8988T (cell line): ENCODE measurements around the gene MGRN1.
A peak's percentile ranks its signal among the peaks of the same experiment; 100 is the strongest.

ENCODE experiments used
- DNase-seq: peaks from one replicate; pipeline ENCODE4 v3.0.0; 2011

The MGRN1 gene

DNA sequence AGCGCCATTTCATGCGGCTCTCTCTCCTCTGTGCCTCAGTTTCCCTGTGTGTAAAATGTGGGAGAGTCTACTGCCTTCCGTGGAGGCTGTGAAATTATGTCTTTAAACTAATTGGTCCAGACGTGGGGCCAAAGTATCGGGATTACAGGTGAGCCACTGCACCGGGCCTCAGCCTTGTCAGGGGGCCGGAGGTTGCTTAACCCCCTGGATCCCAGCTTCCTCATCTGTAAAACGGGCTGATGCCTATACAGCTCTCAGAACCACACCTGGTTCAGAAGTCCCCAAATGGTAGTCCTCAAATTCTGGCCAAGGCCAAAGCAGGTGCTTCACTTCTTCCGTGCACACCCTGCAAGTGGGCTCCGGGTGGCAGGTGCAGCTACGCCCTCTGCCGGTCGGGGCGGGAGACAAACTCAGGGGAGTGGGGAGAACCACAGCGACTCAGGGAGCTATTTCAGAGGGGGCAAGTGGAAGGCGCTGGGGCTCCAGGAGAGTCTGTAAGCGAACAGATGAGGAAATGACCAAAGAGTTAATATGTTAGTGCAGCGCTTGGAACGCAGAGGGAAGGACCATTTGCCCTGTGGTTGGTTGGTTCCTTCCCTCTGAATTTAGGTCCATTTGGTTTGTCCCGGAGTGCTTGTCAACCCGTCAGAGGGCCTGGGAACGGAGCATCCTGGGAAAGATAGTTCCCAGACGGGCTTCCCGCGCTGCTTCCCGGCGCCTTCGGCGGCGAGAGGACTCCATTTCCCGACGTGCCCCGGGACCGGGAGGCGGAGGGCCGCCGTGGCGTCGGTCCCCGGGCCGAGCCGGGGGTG, at the start of gene MGRN1:
Gene MGRN1, plus strand, starts transcription at position 812 of the 812 bp plus-strand sequence. CDS start 135 bp downstream, outside the sequence.
- peak; percentile 78 for DNase-seq

- no peak for DNase-seq
Measured at GRCh38 chr16:4574919-4575705, 49.5 kb upstream of the MGRN1 start.

DNA sequence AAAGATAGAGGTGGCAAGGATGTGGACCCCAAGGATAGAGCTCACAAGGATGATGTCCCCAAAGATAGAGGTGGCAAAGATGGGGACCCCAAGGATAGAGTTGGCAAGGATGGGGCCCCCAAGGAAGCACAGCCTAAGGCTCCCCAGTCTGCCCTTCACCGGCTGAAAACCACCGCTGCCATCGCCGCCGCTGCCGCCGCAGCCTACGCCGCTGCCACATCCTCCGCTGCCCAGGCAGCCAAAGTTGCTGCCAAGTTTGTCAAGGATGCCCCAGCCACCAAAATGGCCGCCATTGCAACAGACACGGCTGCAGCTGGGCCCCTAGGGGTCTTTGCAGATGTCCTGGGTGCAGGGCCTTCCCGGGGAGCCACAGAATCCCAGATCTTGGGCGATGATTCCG, 48.6 kb upstream of the MGRN1 start:
- DNase-seq, result no peak

- no peak for DNase-seq
Measured at GRCh38 chr16:4578961-4579530, 45.6 kb upstream of the MGRN1 start.

DNA sequence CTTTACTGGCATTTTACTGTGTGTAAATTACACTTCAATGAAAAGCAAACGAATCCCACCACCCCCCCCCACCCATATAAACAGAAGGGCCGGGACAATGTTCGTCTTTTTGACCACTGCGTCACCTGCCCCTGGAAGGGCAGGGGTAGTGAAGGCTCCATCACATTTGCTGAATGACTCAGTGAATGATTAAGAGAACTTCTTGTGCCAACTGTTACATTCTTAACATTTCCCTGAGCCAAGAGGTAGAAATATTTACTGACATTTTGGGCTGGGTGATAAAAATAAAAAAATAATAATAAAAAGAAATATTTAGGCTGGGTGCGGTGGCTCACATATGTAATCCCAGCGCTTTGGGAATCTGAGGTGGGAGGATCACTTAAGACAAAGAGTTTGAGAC, 44.4 kb upstream of the MGRN1 start:
- DNase-seq, result no peak

DNA sequence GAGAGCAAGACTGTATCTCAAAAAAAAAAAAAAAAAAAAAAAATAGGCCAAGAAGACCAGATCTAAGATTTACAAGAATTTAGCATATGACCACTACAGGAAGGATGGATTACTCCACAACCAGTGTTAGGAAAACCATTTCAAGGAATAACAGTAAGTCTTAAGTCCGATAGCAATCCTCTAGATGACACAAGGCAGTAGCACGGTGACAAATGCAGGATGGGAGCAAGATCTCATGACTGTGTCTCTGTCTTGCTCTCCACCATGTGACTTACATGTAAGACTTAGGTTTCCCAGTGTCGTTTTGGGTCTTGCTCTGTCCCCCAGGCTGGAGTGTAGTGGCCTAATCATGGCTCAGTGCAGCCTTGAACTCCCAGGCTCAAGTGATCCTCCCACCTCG, 40.7 kb upstream of the MGRN1 start:
- no peak for DNase-seq

GRCh38 chr16:4586291-4586690, 38.3 kb upstream of the MGRN1 start:
- DNase-seq, result no peak

DNA sequence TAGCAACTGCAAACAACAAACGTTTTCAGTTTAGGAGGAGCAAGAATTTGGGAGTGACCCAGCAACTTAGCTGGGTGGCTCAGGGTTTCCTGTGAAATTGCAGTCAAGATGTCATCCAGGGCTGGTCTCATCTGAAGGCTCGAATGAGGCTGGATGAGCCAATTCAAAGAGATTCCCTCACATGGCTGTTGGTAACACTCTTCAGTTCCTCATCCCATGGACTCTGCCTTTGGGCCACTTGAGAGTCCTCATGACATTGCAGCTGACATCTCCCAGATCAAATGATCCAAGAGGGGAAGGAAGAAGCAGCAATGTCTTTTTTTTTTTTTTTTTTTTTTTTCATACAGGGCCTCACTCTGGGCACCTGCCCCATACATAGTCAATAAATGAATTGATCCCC, 36.2 kb upstream of the MGRN1 start:
- DNase-seq, result no peak

GRCh38 chr16:4588961-4589360, 35.7 kb upstream of the MGRN1 start:
- no peak for DNase-seq

DNA sequence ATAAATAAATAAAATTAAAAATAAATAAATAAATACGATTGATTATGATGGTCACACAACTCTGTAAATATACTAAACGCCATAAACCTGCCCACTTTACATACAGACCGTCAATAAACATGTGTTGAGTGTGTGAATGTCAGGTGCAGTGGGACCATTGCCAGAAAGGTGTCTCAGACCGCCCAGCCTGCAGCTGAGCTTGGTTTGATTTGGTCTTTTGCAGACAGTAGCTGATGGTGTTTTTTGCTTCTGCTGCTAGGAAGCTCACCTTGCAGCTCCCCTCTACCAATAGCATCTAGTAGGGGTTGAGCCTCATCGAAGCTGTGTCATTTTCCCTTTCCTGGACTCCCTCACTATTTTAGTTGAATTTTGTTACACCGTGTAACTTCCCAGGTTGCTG, 33.4 kb upstream of the MGRN1 start:
- DNase-seq, result no peak

DNA sequence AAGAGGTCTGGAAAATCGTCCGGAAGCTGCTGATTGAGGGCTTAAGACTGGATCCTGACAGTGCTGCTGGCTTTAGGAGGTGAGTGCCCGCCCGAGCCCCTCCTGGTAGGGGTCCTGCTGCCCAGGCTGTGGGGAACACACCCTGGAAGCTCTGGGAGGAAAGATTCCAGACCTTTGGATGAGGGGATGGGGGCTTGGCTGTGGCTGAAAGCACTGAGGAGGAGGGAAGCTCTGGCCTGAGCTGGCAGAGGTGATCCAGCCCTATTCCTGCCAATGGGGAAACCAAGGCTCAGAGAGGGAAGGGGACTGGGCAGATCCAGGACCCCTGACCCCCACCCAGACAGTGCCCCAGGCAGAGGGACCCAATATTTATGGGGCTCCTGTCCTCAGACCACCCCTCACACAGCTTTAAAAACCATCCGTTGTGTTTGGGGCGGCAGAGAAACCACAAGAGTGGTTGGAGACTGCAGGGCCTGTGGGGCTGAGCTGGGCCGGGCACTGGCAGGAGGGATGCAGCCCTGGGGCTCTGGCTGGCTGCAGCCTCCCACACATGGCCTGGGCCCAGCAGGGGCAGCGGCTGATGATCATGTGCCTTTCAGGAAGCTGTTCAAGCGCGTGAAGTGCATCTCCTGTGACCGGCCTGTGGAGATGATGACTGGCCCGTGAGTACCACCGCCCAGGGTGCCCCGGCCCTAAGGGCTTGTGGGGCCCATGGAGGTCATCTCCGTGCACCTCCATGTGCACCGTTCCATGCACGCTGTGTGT, 32.7 kb upstream of the MGRN1 start:
- DNase-seq, result no peak

DNA sequence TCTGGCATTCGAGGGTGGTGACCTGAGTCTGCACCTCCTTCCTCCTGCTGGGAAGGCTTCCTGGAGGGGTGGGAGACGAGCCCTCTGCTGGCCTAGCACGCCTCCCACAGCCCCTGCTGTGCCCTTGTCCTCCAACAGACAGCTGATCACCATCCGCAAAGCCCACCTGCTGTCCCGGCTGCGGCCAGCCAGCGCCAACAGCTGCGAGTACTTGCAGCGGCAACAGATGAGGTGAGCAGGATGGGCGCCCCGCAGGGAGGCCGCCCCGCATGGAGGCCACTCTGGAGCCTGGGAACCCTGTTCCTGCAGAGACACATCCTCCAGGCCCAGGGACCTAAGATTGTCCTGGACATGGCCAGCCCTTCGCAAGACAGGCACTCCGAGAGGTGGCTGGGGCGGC, 31.5 kb upstream of the MGRN1 start:
- DNase-seq, result no peak

DNA sequence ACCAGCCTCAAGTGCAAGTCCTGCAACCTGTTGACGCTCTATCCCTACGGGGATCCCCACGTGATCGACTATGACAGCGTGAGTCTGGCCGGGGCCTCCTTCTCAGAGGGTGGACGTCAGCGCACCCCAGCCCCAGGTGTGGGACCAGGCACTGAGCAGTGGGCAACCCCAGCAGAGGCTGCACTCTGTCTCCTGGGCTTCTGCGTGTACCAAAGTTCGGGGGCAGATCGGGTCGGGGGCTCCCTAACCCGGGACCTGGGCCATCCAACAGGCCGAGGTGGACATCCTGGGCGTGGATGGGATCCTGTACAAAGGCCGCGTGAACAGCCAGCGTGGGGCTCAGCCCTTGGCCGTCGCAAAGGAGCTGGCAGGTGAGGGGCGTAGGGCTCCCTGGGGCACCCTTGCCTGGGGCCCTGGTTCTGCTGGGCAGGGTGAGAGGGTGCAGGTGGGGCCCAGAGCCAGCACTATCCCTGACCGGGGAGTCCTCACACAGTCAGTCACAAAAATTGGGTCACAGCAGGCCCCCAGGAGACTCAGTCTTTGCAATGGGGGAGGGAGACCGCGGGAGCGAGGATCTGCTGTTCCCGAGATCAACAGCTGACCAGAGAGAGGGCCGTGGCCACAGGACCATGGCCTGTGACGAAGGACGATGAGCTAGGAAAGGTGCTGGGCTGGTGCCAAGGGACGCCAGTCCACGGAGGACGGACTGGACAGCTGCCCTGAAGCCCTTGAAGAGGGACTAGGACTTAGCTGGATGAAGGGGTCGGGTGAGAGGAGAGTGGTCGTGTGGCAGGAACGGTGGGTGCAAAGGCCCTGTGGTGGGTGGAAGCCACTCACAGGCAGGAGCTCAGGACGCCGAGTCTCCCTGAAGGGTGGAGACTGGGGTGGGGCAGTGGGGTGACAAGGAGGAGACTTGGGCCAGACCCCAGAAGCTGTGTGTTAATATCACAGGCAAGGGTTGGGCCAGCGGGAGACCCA, 29.9 kb upstream of the MGRN1 start:
- no peak for DNase-seq

DNA sequence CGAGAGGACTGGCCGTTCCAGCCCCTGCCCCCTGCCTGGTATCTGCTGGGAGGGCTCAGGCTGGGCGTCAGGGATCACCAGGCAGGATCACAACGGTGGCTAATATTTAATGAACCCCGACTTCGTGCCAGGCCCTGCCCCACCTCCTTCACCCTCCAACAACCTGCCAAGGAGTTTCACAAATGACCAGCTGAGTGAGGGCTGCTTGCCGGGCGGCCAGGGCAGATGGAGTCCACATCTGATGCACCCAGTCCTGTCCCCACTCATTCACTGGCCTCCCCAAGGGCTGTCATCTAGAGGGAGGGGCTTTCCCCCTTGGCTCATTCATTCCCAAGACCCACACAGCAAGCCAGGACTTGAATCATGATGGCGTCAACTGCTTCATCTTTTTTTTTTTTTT, 27.5 kb upstream of the MGRN1 start:
- no peak for DNase-seq

DNA sequence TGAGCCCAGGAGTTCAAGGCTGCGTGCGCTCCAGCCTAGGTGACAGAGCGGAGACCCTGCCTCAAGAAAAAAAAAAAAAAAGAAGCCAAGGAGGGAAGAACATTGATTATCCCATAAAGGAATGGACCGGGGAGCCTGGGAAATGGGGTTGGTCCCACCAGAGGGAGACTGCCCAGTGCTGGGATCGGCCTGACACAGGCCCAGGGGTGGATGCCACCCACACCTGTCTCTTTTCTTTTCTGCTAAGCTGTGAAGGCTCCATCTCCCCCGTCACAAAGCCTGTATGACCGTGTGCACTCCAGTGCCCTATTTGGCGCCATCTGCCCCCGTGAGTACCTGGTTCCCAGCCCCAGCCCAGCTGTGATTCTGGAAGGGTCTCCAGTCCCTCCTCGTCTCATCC, 25.6 kb upstream of the MGRN1 start:
- no peak for DNase-seq

DNA sequence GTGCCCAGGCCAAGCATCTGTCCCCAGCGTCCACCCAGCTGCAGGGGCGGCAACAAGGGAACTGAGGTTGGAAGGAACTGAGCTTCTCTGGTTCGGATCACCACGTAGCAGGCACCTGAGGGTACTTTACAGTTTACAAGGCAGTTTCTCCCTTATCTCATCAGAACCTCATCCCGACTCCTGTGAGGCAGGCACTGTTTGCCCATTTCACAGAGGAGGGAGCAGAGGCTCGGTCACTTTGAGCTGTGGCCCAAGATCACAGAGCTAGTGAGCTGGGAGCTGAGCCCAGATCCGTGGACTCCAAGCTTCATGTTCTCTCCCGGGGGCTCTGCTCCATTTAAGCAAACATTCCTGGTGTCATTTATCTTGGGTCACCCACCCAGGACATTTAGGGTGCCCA, 25.1 kb upstream of the MGRN1 start:
- no peak for DNase-seq

GRCh38 chr16:4601036-4601863, 23.4 kb upstream of the MGRN1 start:
- no peak for DNase-seq

DNA sequence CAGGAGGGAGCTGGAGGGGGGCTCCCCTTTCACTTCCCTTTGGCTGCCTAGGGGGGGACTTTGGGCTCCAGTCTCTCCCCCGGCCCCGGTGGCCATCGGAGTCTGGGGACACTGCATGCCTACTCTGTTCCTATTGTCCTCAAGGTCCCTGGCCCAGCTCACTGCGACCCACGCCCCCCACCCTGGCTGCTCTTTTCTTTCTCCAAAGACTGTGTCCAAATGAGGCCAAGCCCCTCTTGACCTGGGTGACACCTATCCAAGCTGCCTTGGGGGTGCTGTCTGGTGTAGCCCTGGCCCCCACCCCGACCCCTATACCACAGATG, 22.8 kb upstream of the MGRN1 start:
- DNase-seq, result no peak

GRCh38 chr16:4602331-4602730, 22.3 kb upstream of the MGRN1 start:
- no peak for DNase-seq

- DNase-seq, result no peak
Measured at GRCh38 chr16:4603624-4604170, 20.9 kb upstream of the MGRN1 start.

DNA sequence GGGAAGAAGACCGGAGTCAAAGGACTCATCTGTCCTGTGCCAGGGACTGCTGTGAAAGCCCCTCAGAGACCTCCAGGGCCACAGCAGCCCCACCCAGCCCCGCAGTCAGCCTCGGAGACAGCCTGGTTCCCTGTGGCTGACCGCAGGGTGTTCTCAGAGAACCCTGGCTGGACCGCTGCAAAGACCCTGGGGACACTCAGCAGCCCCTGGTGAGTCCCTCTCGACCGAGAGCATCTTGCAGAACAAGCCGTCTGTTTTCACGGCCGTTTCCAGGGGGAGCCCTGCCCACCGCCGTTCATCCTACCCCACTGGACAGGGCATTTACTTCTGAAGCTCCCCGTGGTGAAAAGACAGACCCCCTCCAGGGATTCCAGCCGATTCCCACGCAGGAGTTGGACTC, 20.2 kb upstream of the MGRN1 start:
- no peak for DNase-seq
